ENCODE data around the gene PLAC9. TPM values are rescaled to one million over a fixed set of nuclear protein-coding genes. Genes with fewer than 3 reads are reported as not detected.
"Not testable (repeated sequence)": the region's sequence is repeated elsewhere in the genome, so short reads cannot be mapped to it uniquely, and the experiment has no call there.

PLAC9 gene
- total RNA-seq, 2 donors from 2014 or later, result 25.5 to 36.3 TPM

DNA sequence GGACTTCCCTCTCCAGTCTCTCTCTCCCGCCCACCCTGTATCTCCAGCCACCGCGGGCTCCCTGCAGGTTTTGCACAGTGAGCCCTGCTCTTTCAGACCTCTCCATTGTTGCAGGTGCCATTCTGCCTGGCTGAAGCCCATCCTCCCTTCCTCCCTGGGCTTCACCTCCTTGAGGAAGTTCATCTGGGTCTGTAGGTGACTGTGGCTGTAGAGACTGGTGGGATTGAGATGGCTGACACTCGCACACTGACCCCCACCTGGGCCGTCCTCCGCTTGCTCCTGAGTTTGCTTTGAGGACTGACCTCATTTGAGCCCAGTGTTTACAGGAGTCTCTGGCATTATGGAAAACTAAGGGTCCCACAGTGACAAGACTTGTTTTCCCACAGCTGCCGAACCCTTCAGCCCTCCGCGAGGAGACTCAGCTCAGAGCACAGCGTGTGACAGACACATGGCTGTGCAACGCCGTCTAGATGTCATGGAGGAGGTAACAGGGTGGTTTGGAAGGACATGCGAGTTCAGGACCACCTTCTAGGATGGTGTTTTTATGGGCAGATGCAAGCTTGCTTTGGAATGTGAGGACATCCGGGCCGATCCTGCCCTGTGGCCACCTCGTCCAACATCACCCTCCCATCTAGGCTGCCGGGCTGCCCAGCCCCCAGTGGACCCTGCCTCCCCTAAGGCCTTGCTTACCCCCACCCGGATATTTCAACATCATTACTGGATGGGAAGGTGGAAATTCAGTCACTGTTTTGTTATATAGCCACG, 9.3 kb downstream of the PLAC9 start:
- Histone ChIP-seq H3K4me1 (peaks cover 0 to 34% of the 10 kb centered on the region in 2 donors), H3K27ac (no peak overlapping the region), H3K4me3 (no peak overlapping the region), H3K27me3 (no peaks in the 10 kb centered on the region), H3K9me3 (no peaks in the 10 kb centered on the region), H3K36me3 (no peaks in the 10 kb centered on the region)
- DNase-seq (ENCODE audit: low spot score), result peak; percentile 52
- no peak for TF ChIP-seq CTCF (IDR thresholded peaks at IDR 0.05)

GRCh38 chr10:80144067-80144695, 11.7 kb downstream of the PLAC9 start:
- peak overlapping the region; percentile 3 to 14 for H3K27ac ChIP-seq
- H3K4me3 ChIP-seq, result peak overlapping the region in 1 of 2 donors; percentile 15
- no peaks in the 10 kb centered on the region for H3K36me3 ChIP-seq
- no peaks in the 10 kb centered on the region for H3K27me3 ChIP-seq
- H3K9me3 ChIP-seq, result peaks cover 0 to 7% of the 10 kb centered on the region in 2 donors
- DNase-seq (ENCODE audit: low spot score), result peak; percentile 57
- TF ChIP-seq CTCF (IDR thresholded peaks at IDR 0.05), result peak in 1 of 2 donors; percentile 4
- H3K4me1 ChIP-seq, result peaks cover 0 to 22% of the 10 kb centered on the region in 2 donors

GRCh38 chr10:80144696-80145131, 12.2 kb downstream of the PLAC9 start:
- peak overlapping the region; percentile 3 to 14 for H3K27ac ChIP-seq

DNA sequence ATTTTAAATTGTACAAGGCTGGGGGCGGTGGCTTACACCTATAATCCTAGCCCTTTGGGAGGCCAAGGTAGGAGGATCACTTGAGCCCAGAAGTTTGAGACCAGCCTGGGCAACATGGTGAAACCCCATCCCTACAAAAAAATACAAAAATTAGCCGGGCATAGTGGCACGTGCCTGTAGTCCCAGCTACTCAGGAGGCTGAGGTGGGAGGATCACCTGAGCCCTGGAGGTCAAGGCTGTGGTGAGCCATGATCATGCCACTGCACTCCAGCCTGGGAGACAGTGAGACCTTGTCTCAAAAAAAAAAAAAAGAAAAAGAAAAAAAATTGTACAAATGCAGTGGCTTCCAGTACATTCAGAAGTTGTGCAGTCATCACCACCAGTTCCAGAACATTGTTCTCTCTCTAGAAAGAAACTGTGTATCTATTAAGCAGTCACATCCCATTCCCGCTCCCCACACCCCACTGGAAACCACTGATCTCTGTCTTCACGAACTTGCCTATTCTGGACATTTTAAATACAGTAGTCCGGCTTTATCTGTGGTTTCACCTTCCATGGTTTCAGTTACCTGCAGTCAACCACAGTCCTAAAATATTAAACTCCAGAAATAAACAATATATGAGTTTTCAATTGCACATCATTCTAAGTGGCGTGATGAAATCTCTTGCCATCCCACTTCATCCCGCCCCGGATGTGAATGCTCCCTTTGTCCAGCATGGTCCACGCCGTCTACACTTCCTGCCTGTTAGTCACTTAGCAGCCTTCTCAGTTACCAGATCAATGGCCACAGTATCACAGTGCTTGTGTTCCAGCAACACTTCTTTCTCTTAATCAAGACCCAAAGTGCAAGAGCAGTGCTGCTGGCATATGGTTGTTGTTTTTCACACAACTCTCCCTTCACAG, 13.1 kb downstream of the PLAC9 start:
- Histone ChIP-seq H3K9me3 (peaks cover 0 to 12% of the 10 kb centered on the region in 2 donors), H3K4me1 (peaks cover 0 to 22% of the 10 kb centered on the region in 2 donors), H3K27ac (peak overlapping the region; percentile 28 to 35)
- not testable (repeated sequence) for H3K36me3 ChIP-seq, H3K4me3 ChIP-seq, H3K27me3 ChIP-seq
- DNase-seq (ENCODE audit: low spot score), result peak; percentile 80

More at GRCh38 chr10:80144696-80145131, 12.2 kb downstream of the PLAC9 start:
- no peak for DNase-seq (ENCODE audit: low spot score)
- TF ChIP-seq CTCF (IDR thresholded peaks at IDR 0.05), result no peak
- Histone ChIP-seq H3K9me3 (peaks cover 0 to 12% of the 10 kb centered on the region in 2 donors), H3K27me3 (no peaks in the 10 kb centered on the region), H3K4me1 (peaks cover 0 to 22% of the 10 kb centered on the region in 2 donors), H3K4me3 (peak overlapping the region in 1 of 2 donors; percentile 15), H3K36me3 (no peaks in the 10 kb centered on the region)

GRCh38 chr10:80146918-80147317, 14.4 kb downstream of the PLAC9 start:
- Histone ChIP-seq H3K9me3 (peaks cover 0 to 12% of the 10 kb centered on the region in 2 donors), H3K27ac (no peak overlapping the region), H3K4me1 (peaks cover 0 to 22% of the 10 kb centered on the region in 2 donors), H3K27me3 (no peaks in the 10 kb centered on the region), H3K36me3 (peaks cover 15% of the 10 kb centered on the region), H3K4me3 (no peak overlapping the region)
- TF ChIP-seq CTCF (IDR thresholded peaks at IDR 0.05), result no peak
- no peak for DNase-seq (ENCODE audit: low spot score)
